Measurements from ENCODE around the gene ACYP2.
A peak's percentile ranks its signal among the peaks of the same experiment; 100 is the strongest.

ACYP2 gene

DNA sequence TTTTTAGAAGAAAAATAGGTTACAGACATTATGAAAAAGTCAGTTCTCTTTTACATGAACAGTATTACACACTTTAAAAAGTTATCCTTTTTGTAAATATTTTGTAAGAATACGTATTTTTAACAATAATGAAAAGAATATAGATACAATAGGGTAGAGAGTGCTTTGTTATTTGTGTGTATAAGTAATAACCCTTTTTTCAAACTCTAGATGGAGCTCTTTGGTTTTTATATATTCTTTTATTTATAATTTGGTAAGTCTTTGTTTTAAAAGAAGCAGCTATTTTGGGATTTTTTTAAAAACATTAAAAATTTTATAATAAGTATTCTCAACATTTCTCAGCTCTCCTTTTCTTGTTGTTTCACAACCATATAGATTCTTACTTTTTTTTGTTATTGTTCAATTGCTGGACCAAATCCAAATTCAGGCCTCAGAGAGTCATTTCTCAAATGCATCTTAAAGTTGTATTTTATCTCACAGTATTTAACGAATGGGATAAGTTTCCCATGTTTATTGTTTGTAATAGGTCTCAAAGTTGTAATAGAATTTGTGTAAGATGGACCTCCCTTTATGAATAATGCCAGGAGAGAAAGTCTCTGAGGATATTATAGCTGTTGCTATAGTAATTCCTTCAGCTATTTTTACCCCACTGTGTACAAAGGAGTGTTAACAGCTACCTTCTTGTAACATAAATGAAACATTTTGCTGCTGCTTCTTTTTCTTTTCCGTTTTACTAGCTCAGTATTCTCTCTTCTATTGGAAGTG, 46.4 kb downstream of the ACYP2 start:
- ATAC-seq = no peak
- DNase-seq = no peak

DNA sequence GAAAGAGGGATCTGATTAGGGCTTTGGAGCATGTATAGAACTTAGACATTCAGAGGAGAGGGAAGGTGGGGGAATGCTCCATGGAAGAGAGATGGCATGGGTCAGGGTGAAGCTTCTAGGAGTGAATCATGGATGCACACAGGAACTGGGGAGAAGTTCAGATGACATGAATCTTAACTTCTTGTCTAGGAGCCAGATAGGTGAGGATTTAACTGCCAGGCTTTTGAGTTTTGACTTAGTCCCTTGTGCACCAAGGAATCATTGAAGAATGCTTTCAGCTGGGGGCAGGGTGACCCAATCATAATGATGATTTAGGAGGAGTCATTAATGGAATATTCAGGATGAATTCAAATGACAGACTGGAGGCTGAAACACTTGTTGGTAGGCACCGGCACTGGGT, 48.7 kb downstream of the ACYP2 start:
- DNase-seq (no peak), ATAC-seq (no peak)

DNA sequence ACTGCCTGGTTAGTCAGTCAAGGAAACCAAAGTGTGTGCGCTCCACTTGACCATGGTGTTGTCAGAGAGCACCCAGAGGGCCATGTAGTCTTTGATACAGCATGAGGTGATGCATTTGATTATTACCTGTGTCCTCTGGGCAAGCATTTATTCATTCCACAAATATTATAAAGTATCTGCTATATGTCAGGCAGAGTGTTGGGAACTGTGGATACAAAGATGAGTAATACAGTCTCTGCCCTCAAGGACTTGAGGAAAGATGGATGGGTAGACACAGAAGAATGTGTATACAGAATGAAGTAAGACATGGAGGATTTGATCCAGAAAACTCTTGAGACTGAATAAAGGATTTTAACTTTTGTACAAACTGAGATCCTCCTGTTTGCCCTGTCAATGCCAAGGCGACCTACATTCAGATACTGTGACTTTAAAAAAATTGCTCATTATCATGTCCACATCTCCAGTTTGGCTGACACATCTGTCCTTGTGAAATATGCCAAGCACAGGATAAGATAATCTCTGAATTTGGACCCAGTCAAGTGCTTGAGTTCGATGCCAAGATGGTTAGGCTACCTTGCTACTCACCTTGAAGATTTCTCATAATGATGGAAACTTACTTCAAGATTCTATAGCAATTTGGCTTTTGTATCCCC, 50.8 kb downstream of the ACYP2 start:
- ATAC-seq (no peak), DNase-seq (no peak)

DNA sequence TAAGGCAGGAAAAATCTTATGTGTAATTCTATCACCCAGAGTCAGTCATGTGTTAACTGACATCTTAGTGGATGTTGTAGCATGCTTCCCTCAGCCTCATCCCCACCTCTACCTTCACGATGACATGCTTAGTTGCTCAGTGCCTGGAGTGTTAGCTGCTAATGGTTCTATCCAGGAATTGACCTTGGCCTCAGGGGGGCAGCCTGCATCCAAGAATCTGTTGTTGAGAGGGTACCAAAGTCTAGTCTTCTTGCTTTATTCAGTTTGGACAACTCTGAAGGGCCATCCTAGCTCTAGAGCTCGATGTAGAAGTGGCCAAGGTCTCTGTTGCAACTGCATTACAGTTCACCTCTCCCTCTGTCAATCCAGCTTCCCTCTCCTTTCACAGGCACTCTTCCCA, 61.2 kb downstream of the ACYP2 start:
- peak; percentile 4 for DNase-seq
- ATAC-seq = no peak

DNA sequence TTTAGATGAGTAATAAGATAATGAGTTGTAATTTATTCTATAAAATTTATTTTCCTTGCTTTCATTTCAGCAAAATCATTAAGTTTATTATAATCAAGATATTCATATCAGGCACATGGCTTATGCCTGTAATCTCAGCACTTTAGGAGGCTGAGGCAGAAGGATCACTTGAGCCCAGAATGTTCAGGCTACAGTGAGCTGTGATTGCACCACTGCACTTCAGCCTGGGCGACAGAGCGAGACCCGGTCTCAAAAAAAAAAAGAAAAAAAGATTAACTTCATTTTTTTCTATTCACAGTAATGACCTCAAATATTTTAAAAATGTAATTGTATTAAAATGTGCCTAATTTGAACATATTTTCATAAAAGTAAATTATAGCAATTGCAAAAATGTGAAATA, 67.9 kb downstream of the ACYP2 start:
- DNase-seq (no peak), ATAC-seq (no peak)

DNA sequence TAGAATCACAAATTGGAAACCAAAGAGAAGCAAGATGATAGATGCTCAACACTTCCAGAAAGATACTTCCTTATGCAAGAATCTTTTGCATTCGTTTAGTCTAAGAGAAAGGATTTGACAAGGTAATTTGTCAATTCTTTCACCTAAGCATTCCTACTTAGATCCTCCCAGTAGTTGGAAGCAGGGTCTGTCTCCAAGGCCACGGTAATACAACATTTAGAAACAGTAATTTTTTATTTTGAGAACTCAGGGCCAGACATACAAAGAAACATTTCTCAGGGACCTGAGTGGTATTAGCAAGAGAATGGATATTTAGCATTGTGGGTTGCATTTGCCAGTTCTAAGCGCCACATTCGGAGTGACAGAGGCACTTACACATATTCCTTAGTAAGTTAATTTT, 68.6 kb downstream of the ACYP2 start:
- ATAC-seq (no peak), DNase-seq (no peak)

DNA sequence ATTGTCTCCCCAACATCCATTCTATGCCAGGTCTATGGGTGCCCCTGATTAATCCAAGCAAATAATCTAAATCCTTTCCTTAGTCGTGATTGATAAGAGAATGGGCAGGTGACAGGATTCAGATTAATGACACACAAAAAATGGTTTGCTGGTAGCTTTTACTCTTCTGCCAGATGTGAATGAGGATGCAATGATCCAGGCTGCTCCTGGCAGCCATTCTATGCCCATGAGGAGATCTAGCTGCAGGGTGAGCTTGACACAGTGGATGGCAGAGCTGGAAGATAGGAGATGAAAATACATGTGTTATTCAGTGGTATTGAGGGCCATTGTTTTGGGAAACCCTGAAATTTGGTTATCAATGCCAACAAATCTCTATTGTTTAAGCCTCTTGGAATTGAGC, 69.7 kb downstream of the ACYP2 start:
- no peak for ATAC-seq
- DNase-seq = no peak

DNA sequence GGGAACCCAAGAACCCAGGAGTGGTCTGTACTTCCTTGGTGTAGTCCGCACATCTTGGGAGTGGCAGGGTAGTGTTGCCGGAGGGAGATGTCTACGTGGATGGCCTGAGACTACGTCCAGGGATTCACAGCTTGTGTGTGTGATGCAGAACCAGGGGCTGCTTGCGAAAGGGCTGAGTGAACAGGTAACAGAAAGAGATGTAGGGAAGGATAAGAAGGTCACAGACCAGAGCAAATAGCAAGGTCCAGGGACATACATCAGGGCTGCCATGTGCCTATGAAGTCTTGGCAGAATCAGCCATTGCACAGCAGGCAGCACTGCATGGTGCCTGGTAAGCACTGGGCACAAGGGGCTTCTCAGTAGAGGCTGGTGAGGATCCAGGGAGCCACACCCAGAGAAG, 71.9 kb downstream of the ACYP2 start:
- no peak for DNase-seq
- ATAC-seq = no peak

DNA sequence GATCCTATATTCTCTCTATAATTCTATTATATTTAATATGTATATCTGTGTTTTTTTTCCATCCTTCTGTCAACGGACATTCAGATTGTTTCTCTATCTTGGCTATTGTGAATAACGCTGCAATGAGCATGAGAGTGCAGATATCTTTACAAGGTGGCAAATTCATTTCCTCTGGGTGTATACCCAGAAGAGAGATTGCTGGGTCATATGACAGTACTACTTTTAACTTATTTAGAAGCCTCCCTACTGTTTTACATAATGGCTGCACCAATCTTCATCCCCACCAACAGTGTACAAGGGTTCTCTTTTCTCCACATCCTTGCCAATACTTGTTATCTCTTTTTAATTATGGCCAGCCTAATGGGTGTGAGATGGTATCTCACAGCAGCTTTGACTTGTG, 74.1 kb downstream of the ACYP2 start:
- DNase-seq (no peak), ATAC-seq (no peak)

DNA sequence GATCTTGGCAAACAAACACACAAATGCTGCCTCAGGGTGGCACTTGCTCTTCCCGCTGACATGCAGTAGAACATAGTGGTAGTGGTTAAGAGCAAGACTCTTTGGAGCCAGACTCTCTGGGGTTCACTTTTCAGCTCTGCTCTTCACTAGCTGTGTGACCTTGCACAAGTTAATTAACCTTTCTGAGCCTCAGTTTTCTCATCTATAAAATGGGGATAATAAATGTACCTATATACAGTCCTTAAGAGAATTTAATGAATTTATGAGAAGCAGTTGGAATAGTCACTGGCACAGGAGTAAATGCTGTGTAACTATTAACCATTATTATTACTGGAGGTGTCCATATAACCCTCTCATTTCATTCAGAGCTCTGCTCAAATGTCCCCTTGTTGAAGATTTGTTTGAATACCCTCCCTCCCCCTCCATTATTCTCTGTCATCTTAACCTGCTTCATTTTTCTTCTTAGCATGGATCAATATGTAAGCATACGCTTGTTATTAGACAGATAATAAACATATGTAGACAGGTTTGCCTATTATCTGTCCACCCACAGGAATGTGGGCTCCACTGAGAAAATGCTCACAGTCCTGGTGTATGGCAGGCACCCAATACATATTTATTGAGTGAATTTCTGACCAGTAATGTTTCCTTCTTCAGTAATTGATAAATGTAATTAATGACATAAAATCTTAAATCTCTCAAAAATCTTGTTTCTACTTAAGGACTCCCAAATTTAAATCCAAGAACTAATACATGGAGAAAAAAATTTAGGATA, 76.1 kb downstream of the ACYP2 start:
- ATAC-seq (no peak), DNase-seq (no peak)

DNA sequence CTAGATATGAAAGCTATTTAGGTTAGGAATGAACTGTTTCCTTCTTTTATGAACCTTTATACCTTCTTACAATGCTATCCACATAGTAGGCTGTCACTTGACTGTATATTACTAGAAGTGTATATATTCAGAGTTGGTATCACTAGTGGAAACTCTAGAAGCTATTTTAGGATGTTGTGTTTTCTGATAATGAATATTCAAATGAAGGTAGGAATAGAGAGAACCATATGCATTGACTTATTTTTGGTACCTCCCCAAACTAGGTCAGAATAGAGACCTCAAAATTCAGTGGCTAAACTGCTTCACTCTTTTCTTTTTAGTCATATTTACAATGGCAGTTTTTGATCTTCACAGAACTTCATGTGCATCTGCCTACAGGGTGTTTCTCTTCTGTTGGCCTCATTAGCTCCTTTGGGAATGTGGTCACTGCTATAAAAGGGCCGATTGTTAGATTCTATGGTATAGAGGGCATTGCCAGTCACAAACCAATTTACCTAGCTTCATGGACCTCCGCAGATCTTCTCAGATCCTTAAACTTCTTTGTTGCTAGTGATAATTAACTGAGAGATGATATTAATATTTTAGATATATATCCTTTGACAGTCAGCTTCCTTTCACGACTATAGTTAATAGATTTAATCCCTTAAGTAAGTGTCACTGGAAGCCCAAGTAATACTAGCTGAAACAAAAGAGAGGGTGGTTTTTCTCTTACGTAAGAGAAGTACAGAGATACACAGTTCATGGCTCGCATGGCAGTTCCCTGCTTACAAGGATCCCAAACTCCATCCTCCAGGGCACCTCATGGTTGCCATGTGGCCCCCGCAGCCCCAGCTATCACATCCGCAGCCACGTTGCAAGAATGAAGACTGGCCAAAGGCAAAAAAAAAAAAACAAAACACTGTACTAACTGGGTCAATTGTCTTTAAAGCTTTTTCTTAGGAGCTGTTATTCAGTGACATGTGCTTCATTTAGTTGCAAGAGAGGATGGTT, 79.6 kb downstream of the ACYP2 start:
- no peak for DNase-seq
- no peak for ATAC-seq

DNA sequence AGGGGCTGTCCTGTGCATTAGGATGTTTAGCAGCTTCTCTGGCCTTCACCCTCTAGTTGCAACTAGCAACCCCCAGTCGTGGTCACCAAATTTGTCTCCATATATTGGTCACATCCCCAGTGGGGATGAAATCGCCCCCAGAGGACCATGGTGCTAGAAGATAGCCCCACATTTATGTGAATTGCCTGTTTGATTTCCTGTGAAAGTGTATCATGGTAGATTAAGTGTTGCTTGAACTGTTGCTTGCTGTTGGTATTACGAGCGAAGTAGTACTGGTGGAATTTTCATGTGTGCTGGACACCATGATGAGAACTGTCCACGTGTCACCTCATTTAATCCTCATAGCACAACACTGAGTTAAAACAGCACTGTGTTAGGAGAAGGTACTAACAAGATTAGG, 81.2 kb downstream of the ACYP2 start:
- DNase-seq (no peak), ATAC-seq (no peak)

DNA sequence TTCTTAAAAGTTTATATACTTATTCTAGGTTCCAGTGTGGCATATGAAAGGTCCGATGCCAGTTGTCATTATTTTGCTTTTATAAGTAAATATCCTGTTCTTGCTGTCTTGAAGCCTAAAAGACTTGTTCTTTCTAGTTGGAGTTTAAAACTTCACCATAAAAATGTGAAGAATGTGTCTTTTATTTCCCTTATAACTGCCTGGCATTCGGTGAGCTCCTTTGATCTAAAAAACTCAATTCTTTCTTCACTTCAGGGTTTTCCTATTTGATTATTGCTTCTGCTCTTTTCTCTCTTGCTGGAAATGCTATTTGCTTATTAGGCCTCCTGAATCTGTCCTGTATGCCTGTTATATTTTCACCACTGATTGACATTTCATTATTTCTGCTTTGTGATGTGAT, 89.1 kb downstream of the ACYP2 start:
- DNase-seq (no peak), ATAC-seq (no peak)

DNA sequence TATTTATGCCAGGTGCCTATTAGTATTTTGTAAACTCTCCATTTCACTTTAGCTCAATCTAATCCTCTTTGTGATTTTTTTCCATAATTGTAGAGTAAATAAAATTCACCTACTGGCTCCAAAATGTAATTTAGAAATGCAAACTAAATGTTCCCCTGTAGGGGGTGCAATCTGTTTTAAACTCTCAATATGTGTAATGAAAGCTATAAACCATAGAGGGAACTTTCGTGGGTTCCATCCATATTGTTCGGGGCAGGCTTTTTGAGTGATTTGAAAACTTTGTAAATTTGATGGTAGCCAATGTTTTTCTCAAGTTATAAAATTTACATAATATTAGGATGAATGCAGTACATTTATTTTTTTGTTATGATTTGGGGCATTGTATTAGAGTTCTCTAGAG, 91.2 kb downstream of the ACYP2 start:
- ATAC-seq (no peak), DNase-seq (no peak)

DNA sequence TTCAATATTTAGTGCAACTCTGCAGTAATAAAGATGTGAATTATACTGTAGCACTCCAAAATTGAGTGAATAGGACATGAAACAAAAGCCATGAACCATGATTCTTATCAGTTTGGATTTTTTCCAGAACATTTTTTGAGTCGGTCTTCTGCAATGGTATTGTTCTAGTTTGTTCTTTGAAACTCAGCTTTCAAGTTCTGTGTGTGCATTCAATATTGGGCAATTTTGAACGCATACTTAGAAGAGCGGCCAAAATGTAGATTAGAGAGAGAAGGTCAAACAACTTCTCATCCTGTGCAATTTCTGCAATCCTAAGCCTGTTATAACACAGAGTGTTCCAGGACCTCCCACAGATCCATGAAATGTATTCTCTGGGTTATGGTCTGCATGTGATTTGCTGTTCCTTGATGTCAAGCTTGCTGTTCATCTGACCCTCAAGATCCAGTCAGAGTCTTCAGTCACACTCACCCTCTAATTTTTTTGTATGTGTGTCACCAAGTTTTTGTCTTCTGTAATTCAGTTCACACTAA, 92.3 kb downstream of the ACYP2 start:
- DNase-seq (no peak), ATAC-seq (no peak)

DNA sequence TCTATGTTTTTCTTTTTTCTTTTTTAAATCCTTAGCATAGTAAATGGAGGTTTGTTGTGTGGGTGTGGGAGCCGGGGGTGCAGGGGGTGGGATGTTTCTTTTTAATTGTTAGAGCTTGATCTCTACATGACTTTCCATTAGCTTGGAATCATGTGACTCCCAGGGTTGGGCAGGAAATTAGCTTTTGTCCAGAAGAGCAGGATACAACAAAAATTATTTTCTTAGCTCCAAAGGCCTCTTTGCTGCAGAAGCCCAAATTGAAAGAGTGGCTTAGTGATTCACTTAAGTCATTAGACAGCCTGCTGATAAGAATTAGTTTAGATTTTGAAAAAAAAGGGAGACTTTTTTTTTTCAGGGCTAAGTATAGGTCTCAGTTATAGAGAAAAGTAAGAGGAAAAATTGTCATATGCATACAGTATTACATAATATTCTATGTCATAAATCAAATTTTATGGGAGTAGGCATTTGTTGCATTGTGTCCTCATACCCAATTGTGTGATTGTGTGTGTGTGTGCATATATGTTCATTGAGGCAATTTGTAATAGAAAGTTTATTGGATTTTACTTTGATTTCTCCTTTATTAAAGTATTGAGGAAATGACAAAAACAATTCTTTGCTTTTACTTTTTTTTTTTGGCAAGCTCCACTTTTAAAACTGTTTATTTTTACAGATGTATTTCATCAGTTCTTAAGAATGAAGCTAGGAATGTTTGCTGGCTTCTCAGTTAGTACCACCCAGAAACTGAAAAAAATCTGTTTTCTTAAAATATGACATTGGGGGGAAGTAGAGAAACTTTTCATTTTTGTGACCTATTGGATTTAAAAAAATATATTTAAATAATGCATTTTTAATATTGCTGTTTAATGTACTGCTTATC, 93.2 kb downstream of the ACYP2 start:
- ATAC-seq (no peak), DNase-seq (no peak)

DNA sequence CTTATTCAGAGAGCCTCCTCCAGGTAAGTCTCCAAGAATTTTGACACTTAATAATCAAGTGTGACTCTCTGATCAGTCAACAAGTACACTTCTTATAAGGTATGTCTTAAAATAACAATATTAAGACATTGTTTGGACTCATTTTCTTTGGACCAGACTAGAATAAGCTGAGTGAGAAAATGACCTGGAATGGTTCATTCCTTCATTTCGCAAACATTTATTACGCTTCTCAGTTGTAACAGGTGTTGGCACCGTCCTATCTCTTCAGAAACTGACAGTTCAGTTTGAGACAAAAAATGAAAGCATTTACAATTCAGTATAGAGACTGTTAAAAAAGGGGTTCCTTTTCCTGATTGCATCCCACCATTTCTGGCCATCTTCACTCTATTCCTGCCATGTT, 94.0 kb downstream of the ACYP2 start:
- ATAC-seq = no peak
- DNase-seq = no peak

DNA sequence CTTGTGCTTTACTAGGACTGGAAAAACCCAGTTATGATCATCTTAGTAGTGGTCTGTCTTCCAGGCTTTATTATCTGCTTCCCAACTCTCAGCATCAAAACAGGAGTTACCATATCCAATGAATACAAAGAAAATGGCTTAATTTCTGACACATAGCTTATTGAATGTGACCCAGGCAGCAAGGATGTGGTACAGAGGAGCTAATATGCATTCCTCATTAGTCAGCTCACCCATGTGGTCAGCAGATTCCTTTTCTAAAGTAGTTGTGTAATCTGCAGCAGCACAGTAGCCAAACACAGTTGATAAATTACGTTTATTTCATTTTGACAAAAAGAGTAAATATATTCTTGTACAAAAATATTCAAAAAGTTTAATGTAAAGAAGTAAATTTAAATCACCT, 97.0 kb downstream of the ACYP2 start:
- ATAC-seq (no peak), DNase-seq (no peak)

DNA sequence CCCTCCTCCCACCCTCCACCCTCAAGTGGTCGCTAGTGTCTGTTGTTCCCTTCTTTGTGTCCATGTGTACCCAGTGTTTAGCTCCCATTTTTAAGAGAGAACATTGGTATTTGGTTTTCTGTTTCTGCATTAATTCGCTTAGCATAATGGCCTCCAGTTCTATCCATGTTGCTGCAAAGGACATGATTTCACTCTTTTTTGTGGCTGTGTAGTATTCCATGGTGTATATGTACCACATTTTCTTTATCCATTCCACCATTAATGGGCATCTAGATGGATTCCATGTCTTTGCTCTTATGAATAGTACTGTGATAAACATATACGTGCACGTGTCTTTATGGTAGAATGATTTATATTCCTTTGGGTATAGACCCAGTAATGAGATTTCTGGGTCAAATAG, 97.7 kb downstream of the ACYP2 start:
- DNase-seq (no peak), ATAC-seq (no peak)

DNA sequence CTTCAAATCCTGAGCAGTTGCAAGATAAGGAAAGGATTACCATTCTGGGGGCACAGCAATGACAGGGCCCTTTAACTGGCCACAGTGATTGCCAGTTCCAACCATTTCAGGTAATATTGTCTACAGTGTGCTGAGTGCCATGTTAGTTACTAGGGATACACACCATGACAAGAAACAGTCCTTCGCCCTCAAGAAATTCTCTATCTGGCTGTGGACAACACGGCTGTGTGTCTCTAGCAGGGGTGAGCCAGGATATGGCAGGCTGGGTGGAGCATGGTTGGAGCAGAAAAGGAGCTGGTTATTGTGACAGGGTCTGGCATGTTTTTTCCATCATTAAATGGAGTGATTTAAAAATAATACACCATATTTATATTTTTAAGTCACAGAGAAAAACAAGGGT, 109.6 kb downstream of the ACYP2 start:
- DNase-seq (no peak), ATAC-seq (no peak)

DNA sequence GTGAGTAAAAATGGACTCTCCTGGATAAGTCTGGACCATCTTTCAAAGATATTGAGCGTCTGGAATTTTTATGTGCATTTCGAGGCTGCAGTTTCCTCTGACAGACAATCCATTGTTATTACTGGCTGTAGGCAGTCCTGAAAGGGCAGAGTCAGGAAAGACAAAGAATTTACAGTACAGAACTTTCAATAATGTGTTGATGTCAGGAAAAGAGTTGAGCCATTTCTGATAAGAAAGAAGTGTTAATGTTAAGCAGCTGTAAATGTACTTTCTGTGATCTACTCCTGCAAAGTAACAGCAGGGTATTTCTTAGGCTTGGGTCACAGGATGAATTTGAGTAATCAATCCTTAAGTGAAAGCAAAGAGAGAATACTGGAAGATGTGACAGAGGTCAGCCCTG, 110.8 kb downstream of the ACYP2 start:
- ATAC-seq (no peak), DNase-seq (no peak)

Measured in stimulated activated naive CD8-positive, alpha-beta T cell treated with anti-CD3 and anti-CD28 coated beads, Interleukin-15, Interleukin-2, amounts not matched to agents 100 U/mL and 50 U/mL, for 24 hours (primary cell).